UCSD-AML1 (cell line): ENCODE data around the gene ASAP3.

ENCODE experiments used
- DNase-seq: peaks from one replicate; lab custom pipeline; 2025; ENCODE audit not compliant: unreplicated experiment; lab: John Stamatoyannopoulos, UW

ASAP3 gene

DNA sequence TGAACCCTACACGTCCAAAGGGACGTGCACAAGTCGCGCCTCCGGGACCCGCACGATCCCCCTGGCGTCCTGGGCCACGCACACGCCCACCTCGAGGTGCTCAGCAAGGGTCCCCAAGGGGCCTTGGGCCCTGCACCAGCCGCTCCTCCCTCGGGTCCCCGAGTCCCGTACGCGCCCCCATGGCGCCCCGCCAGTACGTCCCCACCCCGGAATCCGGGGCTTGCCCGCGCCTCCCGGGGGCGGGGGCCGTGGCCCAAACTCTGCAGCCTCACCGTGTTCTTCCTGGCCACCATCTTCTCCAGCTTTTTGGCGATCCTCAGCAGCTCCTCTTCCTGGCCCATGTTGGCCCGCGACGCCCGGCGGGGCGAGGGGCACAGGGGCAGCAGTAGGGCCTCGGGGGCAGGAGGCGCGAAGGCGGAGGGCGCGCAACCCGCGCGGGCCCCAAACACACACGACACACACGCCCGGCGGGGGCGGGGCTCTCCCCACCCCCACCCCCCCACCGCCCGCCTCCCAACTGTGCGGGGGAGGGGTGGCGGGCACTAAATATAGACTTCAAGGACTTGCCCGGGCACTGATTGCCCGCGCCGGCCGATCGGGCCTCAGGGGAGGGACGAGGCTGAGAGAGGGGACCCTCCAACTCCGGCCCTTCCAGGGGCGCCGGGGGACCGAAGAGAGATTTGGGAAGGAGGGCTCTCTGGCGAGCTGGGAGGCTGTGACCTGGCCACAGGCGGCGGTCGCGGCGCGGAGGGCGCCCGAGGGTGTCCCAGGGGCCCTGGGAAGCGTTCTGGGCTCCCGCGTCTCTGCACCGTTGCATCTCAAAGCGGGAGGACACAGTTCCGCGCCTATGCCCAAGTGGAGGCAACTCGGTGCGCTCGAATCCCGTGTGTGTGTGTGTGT, 59.4 kb downstream of the ASAP3 start, which contains the start of gene TCEA3:
Gene TCEA3 (minus strand): TSS at position 456 of the 900 bp plus-strand sequence. CDS start 115 bp downstream, at position 341.
- no peak for DNase-seq

GRCh38 chr1:23423415-23424292, 60.3 kb downstream of the ASAP3 start:
- no peak for DNase-seq

DNA sequence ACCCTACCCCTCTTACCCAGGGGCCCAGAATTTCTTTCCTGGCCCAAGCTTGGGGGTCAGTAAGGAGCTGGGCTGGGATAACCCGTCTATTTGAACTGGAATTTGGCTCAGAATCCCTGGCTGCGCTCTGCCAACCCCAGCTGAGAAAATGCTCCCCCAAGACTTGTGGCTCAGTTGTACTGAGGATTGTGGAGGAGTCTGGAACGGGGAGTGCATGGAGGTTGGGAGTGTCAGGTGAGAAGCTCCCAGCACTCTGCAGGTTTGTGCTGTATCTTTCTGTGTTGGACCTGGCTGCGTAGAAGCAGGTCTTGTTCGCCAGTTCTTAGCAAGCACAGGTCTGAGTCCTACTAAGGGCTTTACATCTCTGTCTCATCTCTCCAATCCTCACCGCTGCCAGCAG, 61.0 kb downstream of the ASAP3 start:
- DNase-seq, result no peak

GRCh38 chr1:23422241-23422877, 61.6 kb downstream of the ASAP3 start:
- DNase-seq, result peak; percentile 54

DNA sequence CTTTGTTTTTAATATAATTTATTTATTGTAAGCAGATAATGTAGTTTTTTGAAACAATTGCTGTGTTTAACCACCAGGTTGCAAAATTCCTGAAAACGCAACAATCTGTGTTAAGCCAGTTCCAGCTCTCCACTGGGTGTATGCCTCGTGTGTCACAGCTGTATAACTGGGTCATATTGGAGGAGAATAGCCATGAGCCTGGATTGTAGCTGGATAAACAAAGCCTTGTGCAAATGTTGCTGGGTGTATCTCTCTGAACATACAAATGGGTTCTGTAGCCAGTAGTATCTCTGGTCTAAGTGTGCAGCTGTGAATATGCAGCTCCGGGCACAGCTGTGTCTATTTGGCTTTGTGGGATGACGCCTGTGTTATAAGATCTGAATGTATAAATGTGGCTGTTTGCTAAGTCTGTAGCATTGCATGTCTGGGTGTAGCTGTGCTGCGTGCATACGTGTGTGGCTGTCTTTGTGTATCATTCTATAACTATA, 62.2 kb downstream of the ASAP3 start:
- DNase-seq, result no peak

GRCh38 chr1:23421343-23421742, 62.6 kb downstream of the ASAP3 start:
- DNase-seq, result no peak

DNA sequence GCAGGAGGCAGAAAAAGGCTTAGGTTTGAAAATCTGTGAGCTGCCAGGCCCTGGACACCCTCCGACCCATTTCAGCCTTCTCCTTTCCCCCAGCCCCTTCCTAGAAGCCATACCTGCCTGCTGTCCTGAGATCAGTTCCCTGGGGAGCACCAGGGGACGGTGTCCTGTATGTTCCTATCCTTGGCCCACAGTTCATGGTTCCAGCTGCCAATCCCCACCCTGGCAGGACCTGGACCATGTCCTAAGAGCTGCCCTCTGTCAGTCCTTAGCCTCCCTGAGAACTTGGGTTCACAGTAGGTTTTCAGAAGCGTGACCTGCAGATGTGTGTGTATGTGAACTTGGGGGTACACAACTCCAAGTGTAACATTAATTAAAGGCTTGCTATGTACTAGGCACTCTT, 63.2 kb downstream of the ASAP3 start:
- DNase-seq, result no peak

GRCh38 chr1:23419180-23419579, 64.8 kb downstream of the ASAP3 start:
- no peak for DNase-seq

DNA sequence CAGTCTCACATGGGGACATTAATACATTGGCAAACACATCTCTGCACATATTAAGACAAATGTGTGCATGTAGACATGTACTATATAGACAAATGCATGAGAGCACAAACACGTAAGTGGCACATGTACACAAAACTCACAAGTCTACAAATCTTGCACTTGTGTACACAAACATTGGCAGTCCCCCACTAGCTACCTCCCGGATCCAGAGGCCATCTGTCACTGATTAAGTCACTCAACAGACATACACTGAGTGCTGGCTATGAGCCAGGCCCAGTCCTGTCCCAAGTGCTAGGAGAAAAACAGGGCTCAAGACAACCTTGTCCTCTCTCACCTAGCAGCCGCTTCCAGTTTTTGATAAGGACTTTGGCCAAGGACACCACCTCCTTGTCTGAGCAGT, 66.4 kb downstream of the ASAP3 start:
- DNase-seq, result no peak

DNA sequence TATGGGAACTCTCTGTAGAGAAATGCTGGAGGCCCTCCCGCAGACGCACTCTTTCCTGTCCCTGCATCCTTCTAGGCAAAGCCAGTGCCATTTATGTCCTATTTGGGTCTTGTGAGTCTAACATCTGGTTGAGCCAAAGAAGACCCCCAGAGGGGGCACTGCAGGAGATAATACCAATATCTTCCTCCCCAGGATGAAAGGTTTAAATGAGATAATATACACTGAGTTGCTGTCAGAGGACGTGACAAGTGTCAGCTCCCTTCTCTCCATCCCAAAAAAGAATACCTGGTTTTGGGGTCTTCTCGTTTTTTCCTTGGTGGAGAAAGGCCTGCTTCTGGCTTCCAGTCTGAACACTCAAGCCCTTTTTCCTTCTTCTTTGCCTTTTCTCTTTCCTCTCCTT, 67.0 kb downstream of the ASAP3 start:
- no peak for DNase-seq

DNA sequence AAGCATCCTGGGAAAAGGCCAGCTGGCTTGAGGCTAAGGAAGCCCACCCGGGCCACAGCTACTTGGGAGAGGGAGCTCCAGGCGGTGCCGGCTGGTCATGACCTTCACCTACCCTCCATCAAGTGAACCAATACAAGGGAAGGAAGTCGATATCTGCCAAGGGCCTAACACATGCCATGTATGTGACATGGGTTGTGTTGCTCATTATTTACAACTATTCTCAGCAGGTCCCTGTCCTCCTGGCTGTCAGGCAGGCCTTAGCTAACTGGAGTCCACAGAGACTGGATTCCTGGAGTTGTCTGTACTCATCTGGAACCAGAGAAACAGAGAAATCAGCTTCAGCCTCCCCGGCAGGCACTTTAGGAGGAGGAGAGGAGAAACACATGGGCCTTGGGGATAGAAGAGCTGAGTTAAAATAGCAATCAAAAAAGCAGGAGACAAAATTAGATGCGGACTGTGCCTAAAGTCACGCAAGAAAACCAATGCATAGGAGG, 75.1 kb downstream of the ASAP3 start:
- DNase-seq, result no peak

- no peak for DNase-seq
Observed at GRCh38 chr1:23407016-23407630, 76.9 kb downstream of the ASAP3 start.

GRCh38 chr1:23405946-23406345, 78.0 kb downstream of the ASAP3 start:
- no peak for DNase-seq

DNA sequence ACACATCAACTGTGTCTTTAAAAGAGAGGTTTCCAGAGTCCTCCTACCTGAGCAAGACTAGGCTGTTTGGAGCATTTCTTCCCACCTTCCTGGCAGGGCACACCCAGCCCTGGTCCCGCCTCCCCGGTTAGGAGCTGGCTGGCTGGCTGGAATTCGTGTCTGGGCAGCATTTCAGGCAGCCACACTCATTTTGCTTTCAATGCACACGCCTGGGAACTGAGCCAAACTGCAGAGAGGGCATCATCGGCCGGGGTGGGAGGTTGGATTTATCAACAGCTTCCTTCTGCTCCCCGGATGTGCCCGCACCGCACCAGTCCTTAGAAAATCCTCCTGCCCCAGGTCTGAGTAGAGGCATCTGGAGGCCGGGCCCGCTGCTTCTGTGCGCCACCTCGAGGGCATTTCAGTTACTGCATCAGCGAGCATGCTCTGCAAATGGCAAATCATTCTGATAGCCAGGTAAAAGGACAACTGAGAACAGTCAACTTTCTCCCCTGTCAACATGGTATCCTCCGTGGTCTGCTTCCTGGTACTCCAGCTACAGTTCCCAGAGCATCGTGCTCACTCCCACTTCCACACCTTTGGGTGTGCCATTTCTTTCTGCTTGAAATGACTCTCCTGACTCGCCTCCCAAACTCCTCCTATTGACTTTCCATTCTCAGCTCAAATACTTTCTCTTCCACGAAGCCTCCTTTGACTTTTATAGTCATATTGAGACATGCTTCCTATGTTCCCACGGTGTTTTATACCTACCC, 80.1 kb downstream of the ASAP3 start:
- DNase-seq, result peak; percentile 83

DNA sequence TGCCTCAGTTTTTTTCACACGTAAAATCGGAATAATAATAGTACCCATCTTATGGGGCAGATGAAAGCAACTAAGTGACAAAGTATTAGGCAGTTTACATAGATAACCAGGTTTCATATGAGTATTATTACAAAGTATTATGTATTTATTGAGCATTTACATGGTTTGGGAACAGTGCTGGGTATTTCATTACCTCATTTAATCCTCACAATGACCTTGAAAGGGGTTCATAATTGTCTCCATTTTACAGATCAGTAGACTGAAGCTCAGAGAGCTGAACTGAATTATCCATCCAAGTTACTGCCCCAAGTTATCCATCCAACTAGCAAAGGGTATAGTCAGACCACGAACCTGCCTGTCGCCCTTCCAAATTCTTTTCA, 80.6 kb downstream of the ASAP3 start:
- DNase-seq, result no peak

- peak; percentile 30 for DNase-seq
Observed at GRCh38 chr1:23403038-23403336, 81.0 kb downstream of the ASAP3 start.

DNA sequence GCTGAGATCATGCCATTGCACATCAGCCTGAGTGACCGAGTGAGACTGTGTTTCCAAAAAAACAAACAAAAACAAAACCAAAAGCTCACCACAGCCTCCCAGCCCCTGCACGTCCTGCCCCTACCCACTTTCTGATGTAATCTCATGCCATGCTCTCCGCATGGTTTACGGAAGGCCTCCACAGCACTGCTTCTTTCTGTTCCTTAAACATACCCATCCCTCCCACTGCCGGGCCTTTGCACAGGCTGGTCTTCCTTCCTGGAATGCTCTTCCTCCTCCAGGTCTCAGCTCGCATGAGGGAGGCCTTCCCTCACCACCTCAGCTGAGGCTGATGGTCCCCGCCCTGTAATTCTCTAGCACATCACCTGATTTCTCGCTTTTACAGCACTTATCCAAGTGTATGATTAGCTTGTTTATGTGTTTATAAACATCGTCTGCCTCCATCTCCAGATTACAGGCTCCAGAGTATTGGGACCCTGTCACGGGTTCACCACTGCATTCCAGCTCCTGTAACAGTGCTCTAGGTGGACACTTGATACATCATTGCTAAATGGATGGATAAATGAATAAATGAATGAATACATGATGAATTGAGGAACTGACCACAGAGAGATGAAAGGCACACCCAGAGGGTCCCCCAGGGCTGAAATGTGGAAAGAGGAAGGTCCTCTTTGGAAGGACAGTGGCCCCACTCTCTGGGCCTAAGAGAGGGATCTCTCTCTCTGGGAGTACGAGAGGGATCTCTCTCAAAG, 81.5 kb downstream of the ASAP3 start:
- DNase-seq, result peak; percentile 26

DNA sequence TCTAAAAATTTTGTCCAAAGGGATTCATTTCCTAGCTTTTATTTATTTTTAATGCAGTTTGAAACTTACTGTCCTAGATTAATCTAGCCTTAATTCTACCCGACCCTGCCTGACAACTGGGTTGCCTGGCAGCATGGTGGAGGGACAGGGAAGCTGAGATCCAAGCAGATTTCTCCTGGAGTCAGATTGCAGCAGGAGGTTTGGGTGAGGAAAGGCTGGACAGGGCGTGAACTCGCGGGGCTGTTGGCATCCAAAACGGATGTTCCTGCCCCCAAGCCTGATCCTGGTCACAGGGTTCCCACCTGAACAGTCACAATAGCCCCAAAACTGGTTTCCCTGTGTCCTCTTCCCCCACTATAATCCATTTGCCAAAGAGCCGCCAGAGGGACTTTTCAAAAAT, 82.7 kb downstream of the ASAP3 start:
- no peak for DNase-seq

DNA sequence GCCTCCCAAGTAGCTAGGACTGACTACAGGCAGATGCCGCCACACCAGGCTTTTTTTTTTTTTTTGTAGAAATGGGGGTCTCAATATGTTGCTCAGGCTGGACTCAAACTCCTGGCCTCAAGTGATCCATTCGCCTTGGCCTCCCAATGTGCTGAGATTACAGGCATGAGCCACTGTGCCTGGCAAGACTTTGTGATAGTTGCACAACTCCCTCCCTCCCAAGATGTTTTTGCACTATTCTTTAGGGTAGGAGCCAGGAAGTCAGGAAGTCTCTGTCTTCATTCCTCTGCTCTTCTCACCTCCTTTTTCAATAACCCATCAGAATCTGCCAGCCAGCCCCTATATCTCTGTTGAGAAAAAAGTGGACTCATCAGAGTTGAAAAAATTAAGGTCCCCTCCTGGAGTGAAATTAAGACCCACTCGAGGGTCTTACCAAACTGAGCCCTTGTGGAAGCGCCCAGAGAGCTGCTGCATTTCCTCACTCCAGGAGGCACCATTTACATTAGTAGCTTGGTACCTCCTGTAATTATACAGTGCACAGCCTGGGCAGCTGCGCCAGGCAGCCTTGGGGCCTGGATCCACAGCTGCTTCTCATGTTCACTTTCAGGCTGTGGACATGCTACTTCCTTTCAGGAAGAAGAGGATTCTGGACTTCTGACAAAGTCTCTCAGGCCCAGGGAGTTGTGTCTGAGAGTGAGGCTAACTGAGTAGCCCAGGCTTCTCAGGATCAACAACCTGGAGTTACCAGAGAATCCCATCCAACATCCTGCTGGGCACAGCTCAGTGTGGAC, 83.5 kb downstream of the ASAP3 start:
- DNase-seq, result no peak
